Kidney epithelial cell (primary cell): ENCODE data around the gene CLIC3. TPM values are rescaled to one million over a fixed set of nuclear protein-coding genes. Genes with fewer than 3 reads are reported as not detected.

Experiments used
- DNase-seq: peaks from one replicate; pipeline ENCODE4 v3.0.0-alpha.2; 2010; ENCODE audit warnings: low read depth
- H3K27me3 ChIP-seq: 2 replicates; pipeline ENCODE4 v1.6.0; 2011; ENCODE audit warnings: low read length; ENCODE audit not compliant: control insufficient read depth, insufficient read depth
- H3K36me3 ChIP-seq: 2 replicates; pipeline ENCODE4 v1.5.1; 2011; ENCODE audit warnings: low read length; ENCODE audit not compliant: control insufficient read depth, insufficient read depth
- H3K4me3 ChIP-seq: 2 replicates; pipeline ENCODE4 v1.5.1; 2011; ENCODE audit warnings: low read depth, mild to moderate bottlenecking, control low read depth, low read length
- total RNA-seq: library from RNA; depleted of rRNA; stranded (reverse); fragments of >200 nt; gene quantifications from 2 replicates; pipeline ENCODE4 v1.2.3, GENCODE V29; 2015
- TF ChIP-seq, protein P1 (sequence below): IDR thresholded peaks from 2 replicates; pipeline ENCODE4 v1.5.1; 2011; ENCODE audit warnings: mild to moderate bottlenecking, moderate library complexity, low read length, control low read depth, inconsistent platforms; ENCODE audit not compliant: insufficient read depth, poor library complexity, severe bottlenecking

CLIC3 gene
- total RNA-seq, 1 donor from 2014 or later: not detected

DNA sequence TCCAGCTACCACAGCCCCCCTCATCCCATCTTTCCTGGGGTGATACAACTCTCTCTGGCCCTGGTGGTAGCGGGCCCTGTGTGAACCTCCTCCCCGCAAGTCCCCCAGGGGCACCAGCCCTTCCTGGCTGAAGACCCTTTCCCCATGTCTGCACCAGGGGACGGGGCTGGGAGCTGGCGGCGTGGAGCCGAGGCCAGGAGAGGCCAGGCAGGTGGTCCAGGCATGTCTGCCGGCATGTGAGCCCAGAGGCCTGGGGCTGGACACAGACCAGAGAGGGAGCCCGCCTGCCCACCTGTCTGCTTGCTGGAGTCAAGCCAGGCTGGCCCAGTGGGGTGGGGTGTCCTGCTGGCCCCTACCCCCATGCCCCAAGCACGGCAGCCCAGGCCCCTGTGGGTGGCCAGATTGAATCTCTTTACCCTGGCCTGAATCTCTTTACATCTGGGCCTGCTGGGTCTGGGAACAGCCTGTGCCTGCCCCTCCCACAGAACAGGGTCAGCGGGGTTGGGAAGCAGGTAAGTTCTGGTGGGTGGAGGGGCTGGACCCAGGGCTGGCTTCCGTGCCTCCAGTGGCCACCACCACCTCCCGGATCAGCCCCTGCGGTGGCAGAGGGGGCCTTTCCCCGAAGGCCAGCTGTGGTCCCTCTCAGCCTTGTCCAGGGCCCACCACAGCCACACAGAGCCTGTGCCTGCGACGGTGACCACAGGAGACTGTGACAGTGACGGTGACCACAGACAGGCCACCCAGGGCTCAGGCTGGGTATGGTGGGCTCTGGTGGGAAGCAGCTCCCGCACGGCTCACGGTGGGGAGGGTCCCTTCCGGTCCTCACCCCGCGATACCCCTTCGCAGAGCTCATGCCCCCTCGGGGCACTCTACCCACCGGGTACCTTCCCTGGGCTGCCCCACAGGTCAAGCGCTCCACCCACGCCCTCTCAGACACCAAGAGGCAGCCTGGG lies 37.2 kb downstream of the CLIC3 start:
- Histone ChIP-seq H3K27me3 (no peaks in the 10 kb centered on the region), H3K4me3 (no peak overlapping the region), H3K36me3 (no peaks in the 10 kb centered on the region)
- DNase-seq: no peak
- TF ChIP-seq, protein P1, sequence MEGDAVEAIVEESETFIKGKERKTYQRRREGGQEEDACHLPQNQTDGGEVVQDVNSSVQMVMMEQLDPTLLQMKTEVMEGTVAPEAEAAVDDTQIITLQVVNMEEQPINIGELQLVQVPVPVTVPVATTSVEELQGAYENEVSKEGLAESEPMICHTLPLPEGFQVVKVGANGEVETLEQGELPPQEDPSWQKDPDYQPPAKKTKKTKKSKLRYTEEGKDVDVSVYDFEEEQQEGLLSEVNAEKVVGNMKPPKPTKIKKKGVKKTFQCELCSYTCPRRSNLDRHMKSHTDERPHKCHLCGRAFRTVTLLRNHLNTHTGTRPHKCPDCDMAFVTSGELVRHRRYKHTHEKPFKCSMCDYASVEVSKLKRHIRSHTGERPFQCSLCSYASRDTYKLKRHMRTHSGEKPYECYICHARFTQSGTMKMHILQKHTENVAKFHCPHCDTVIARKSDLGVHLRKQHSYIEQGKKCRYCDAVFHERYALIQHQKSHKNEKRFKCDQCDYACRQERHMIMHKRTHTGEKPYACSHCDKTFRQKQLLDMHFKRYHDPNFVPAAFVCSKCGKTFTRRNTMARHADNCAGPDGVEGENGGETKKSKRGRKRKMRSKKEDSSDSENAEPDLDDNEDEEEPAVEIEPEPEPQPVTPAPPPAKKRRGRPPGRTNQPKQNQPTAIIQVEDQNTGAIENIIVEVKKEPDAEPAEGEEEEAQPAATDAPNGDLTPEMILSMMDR: no peak

DNA sequence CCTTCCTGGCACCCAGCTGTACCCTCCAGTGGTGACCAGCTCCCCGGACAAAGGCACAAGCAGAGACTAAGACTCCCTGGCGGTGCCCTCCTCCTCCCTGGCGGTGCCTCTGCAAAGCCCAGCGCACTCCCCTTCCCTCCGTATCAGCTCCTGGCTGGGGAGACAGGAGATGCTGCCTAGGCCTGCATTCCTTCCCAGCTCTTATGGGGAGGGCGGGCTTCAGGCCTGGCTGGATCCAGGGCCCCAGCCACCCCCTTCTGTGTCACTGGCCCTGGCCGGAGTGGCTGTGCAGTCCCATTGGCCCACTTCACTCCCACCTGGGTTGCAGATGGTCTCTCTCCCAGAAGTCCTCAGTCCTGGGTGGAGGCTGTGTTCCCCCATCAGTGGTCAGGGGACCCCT lies 37.9 kb downstream of the CLIC3 start:
- TF ChIP-seq, protein P1: no peak
- Histone ChIP-seq H3K27me3 (no peaks in the 10 kb centered on the region), H3K36me3 (no peaks in the 10 kb centered on the region), H3K4me3 (no peak overlapping the region)
- DNase-seq: no peak

DNA sequence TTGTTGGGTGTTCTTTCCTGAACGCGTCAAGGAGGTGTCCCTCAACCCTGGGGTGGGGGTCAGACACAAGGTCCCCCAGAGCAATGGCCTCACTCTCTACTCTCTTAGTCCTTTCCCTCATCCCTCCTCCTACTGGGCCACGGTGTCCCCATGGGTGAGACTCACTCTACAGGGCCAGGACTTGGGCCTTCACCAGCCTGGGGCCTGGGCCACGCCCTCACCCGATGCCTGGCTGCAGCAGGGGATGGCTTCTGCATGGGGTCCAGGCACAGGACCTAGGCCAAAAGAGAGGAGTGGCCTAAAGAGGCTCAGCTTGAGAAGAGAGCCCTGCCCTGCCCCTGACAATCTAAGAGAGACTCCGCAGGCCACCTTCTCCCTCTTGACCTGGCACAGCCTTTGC lies 38.5 kb downstream of the CLIC3 start:
- Histone ChIP-seq H3K36me3 (no peaks in the 10 kb centered on the region), H3K4me3 (no peak overlapping the region), H3K27me3 (no peaks in the 10 kb centered on the region)
- TF ChIP-seq, protein P1: no peak
- DNase-seq: no peak

DNA sequence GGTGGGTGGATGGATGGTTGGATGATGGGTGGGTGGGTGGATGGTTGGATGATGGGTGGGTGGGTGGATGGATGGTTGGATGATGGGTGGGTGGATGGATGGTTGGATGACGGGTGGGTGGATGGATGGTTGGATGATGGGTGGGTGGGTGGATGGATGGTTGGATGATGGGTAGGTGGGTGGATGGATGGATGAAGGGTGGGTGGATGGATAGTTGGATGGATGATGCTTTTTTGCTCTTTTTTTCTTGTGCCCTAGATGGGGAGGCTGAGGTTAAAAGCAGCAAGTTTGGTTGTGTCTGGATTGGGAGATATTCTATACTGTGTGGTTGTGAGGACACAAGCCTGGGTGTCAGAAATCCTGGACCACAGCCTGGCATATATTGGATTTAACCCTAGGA lies 38.9 kb downstream of the CLIC3 start:
- no peak for DNase-seq
- Histone ChIP-seq H3K27me3 (no peaks in the 10 kb centered on the region), H3K36me3 (no peaks in the 10 kb centered on the region), H3K4me3 (no peak overlapping the region)
- TF ChIP-seq, protein P1: no peak

DNA sequence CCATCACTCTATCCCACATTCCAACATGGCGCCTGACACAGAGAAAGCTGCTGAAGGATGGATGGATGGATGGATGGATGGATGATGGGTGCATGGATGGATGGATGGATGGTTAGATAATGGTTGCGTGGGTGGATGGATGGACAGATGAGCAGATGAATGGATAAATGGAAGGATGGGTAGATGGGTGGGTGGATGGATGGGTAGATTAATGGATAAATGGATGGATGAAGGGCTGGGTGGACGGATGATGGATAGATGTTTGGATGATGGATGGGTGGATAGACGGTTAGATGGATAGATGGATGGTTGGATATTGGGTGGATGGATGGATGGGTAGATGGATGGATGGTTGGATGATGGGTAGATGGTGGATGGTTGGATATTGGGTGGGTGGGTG lies 39.8 kb downstream of the CLIC3 start:
- no peaks in the 10 kb centered on the region for H3K36me3 ChIP-seq
- TF ChIP-seq, protein P1: no peak
- DNase-seq: no peak
- H3K27me3 ChIP-seq: no peaks in the 10 kb centered on the region
- no peak overlapping the region for H3K4me3 ChIP-seq
